Type B pancreatic cell (in vitro differentiated cells): ENCODE data around the gene EPB41L2. TPM values are rescaled to one million over a fixed set of nuclear protein-coding genes. Genes with fewer than 3 reads are reported as not detected.
A peak's percentile ranks its signal among the peaks of the same experiment; 100 is the strongest.

Source experiments
- DNase-seq: peaks from one replicate; pipeline ENCODE4 v3.0.0; 2021; ENCODE audit warnings: mixed read lengths; ENCODE audit not compliant: unreplicated experiment; ENCODE audit errors: extremely low spot score
- H3K27ac Mint-ChIP-seq: 2 replicates; pipeline ENCODE4 v1.8.0; 2021; ENCODE audit warnings: mild to moderate bottlenecking, mixed read lengths
- H3K27me3 Mint-ChIP-seq: 2 replicates; pipeline ENCODE4 v1.8.0; 2021; ENCODE audit warnings: mixed read lengths
- H3K36me3 Mint-ChIP-seq: 2 replicates; pipeline ENCODE4 v1.8.0; 2021; ENCODE audit warnings: mixed read lengths
- H3K4me1 Mint-ChIP-seq: one replicate; pipeline ENCODE4 v1.8.0; 2021; ENCODE audit warnings: mixed read lengths; ENCODE audit not compliant: unreplicated experiment
- H3K4me3 Mint-ChIP-seq: 2 replicates; pipeline ENCODE4 v1.8.0; 2021; ENCODE audit warnings: mild to moderate bottlenecking, mixed read lengths
- H3K9me3 Mint-ChIP-seq: 2 replicates; pipeline ENCODE4 v1.8.0; 2021; ENCODE audit warnings: mixed read lengths
- total RNA-seq: library from RNA; stranded (reverse); gene quantifications from 2 replicates; pipeline ENCODE4 v1.2.1, GENCODE V29; 2021; ENCODE audit warnings: low replicate concordance
- TF ChIP-seq, protein P1 (sequence below): fragments of 200-600 bp; sonication (generic); conservative IDR thresholded peaks from 2 replicates; pipeline ENCODE4 v1.5.0; 2021; ENCODE audit warnings: antibody characterized with exemption, mild to moderate bottlenecking

EPB41L2 gene
- total RNA-seq, 1 donor from 2014 or later = 74.8 TPM

DNA sequence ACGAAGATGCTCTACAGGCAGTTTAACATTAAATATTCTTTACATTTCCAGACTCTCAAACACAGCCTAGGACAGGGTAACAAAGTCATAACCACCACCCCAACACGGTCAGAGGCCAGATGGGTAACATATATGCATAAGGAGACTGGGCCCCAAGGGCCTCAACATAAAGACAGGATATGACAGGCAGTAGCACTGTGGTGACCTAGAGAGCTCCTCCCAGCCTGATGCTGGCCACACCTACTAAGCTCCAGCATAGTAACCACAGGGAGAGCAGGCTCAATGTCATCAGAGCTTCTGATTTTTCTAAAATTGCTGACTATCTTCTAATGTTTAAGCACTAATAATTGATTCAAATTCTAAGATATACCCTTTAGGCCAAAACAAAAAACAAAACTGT, 214.1 kb downstream of the EPB41L2 start:
- Mint-ChIP-seq H3K36me3 (no peaks in the 10 kb centered on the region), H3K27ac (no peak overlapping the region), H3K4me3 (no peak overlapping the region), H3K4me1 (peaks cover 12% of the 10 kb centered on the region), H3K27me3 (no peaks in the 10 kb centered on the region), H3K9me3 (no peaks in the 10 kb centered on the region)
- DNase-seq = no peak
- TF ChIP-seq, protein P1, sequence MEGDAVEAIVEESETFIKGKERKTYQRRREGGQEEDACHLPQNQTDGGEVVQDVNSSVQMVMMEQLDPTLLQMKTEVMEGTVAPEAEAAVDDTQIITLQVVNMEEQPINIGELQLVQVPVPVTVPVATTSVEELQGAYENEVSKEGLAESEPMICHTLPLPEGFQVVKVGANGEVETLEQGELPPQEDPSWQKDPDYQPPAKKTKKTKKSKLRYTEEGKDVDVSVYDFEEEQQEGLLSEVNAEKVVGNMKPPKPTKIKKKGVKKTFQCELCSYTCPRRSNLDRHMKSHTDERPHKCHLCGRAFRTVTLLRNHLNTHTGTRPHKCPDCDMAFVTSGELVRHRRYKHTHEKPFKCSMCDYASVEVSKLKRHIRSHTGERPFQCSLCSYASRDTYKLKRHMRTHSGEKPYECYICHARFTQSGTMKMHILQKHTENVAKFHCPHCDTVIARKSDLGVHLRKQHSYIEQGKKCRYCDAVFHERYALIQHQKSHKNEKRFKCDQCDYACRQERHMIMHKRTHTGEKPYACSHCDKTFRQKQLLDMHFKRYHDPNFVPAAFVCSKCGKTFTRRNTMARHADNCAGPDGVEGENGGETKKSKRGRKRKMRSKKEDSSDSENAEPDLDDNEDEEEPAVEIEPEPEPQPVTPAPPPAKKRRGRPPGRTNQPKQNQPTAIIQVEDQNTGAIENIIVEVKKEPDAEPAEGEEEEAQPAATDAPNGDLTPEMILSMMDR = no peak

DNA sequence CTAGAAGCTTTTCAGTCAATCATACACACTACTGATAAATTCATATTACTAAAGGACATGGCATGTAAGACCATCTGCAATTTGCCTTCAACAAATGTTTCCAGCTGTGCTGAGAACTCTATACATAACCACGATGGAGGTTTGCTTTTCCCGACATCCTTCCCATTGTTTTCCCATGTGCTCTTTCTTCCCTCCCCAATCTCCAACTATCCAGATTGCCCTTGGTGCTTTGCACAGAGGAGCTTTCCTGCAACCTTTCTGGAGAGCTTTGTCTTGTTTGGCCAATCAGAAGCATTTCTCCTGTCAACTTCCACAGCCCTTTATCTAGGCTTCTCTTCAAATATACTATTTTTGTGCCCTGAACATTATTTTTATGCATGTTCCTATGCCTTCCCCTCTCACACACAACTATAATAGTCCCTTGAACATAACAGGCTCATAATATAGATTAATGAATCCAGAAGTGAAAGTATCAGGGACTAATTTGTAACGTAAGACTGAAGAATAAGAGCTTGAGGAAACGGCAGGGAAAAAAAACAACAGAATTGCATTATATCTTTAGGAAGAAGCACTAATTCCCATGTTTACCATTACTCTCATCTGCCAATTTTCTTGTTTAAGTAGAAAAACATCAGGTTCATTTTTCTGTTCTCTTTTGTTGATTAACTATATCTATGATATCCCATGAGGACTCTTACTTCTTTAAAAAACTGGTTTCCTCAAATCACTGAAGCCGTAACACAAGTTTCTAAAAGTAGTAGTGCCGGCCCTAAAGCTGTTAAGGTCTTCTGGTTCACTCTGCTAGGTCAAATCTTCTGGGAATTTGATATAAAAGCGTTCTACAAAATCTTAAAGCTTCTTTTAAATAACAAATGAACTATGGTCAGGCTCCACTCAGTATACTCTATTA, 215.8 kb downstream of the EPB41L2 start:
- Mint-ChIP-seq H3K36me3 (no peaks in the 10 kb centered on the region), H3K4me3 (no peak overlapping the region), H3K27ac (no peak overlapping the region), H3K9me3 (no peaks in the 10 kb centered on the region), H3K4me1 (peaks cover 9% of the 10 kb centered on the region), H3K27me3 (no peaks in the 10 kb centered on the region)
- TF ChIP-seq, protein P1 = no peak
- no peak for DNase-seq

DNA sequence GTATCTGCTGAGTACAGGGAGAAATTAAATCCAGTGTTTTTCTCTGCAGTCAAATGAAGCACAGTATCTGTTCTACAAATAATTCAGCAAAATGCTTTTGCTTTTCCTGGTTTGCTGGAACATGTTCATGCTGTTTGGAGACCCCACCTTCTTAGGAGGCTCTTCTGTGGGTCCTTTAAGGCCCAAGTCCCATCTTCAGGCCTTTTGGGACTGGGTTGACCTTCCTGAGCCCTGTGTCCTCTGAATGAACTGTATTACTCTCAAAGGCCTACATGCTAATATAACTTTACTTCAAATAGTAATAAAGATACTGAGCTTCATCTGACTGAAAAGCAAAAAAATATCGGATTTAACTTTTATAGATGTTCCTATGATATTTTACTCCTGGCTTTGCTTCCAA, 216.5 kb downstream of the EPB41L2 start:
- no peaks in the 10 kb centered on the region for H3K9me3 Mint-ChIP-seq
- H3K4me3 Mint-ChIP-seq = no peak overlapping the region
- TF ChIP-seq, protein P1 = no peak
- H3K27ac Mint-ChIP-seq = no peak overlapping the region
- H3K27me3 Mint-ChIP-seq = no peaks in the 10 kb centered on the region
- DNase-seq = no peak
- H3K36me3 Mint-ChIP-seq = no peaks in the 10 kb centered on the region
- H3K4me1 Mint-ChIP-seq = peaks cover 9% of the 10 kb centered on the region

DNA sequence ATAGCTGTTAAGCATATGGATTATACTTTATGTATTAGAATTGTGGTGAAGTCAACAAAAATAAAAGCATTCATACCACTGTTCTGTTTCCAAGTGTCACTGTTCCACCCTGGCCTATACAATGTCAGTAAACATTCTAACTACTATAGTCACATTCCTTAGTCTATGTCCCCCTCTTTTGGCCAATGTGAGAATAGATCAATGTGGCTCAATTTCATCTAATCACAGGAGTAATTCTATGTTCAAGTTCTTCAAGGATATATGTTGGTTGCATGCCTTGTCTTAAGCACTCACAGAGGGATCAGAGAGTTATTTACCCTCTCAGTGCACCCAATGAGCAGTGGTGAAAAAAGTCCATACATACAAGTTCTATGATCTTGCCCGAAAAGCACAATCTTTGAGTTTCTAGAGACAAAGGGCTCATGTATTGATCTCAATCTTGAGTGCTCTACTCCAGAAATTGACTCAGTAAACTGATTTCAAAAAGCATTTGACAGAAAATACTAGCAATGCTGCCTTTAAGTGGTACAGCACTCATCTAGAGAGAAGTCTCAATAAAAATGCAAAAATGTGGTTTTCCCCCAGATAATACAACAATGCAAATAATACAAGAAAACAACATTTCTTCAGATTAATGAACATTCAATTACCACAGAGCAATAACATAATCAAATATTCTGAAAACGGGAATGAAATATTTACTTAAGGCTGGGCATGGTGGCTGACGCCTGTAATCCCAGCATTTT, 219.3 kb downstream of the EPB41L2 start:
- H3K27ac Mint-ChIP-seq = no peak overlapping the region
- H3K9me3 Mint-ChIP-seq = no peaks in the 10 kb centered on the region
- TF ChIP-seq, protein P1 = peak; percentile 81
- H3K36me3 Mint-ChIP-seq = no peaks in the 10 kb centered on the region
- no peak for DNase-seq
- peaks cover 12% of the 10 kb centered on the region for H3K4me1 Mint-ChIP-seq
- no peak overlapping the region for H3K4me3 Mint-ChIP-seq
- H3K27me3 Mint-ChIP-seq = no peaks in the 10 kb centered on the region

DNA sequence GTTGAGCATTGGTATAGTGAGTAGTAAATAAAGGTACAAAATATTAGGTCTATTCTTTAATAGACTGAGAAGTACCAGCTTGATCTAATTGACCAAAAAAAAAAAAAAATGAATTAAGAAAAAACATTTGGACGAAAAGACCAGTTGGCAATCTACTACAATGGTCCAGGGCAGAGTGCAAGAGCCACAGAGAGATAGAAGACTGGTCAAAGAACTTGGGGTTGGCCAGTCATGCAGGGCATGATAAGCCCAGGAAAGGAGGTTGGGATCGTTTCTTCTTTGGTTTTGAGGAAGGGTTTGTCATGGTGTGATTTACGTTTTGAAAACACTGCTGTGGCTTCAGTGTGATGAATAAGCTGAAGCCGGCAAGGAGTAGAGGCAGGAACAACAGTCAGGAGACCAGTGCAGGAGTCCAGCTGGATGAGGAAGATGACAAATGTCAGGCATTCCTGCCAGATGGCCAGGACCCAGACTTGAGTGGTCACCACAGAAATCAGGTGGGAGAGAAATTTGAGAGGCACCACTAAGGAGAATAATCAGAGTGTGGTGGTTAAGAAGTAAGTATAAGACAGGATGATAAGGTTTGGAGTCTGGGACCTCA, 221.8 kb downstream of the EPB41L2 start:
- Mint-ChIP-seq H3K4me1 (peaks cover 10% of the 10 kb centered on the region), H3K36me3 (no peaks in the 10 kb centered on the region), H3K4me3 (no peak overlapping the region), H3K9me3 (no peaks in the 10 kb centered on the region), H3K27ac (no peak overlapping the region), H3K27me3 (no peaks in the 10 kb centered on the region)
- TF ChIP-seq, protein P1 = no peak
- no peak for DNase-seq
